NCI-H146 (cell line): Measurements from ENCODE around the gene OR51B5.
"Not testable (repeated sequence)": the region's sequence is repeated elsewhere in the genome, so short reads cannot be mapped to it uniquely, and the experiment has no call there.

Experiments used
- DNase-seq: peaks from one replicate; lab custom pipeline; 2025; lab: John Stamatoyannopoulos, UW

The OR51B5 gene

GRCh38 chr11:5335170-5335569, 8.2 kb downstream of the OR51B5 start:
- DNase-seq: no peak

GRCh38 chr11:5324197-5324596, 19.1 kb downstream of the OR51B5 start, which contains the start of gene OR51B2:
TSS of gene OR51B2 (minus strand) at chr11:5324297. CDS start at chr11:5324297, 0 bp downstream.
- DNase-seq: no peak

- no peak for DNase-seq
Measured at GRCh38 chr11:5317292-5317691, 26.0 kb downstream of the OR51B5 start.

- not testable (repeated sequence) for DNase-seq
Measured at GRCh38 chr11:5313326-5314023, 29.8 kb downstream of the OR51B5 start.

- no peak for DNase-seq
Measured at GRCh38 chr11:5310423-5310822, 32.9 kb downstream of the OR51B5 start.

- no peak for DNase-seq
Measured at GRCh38 chr11:5307256-5308019, 35.9 kb downstream of the OR51B5 start.

GRCh38 chr11:5304046-5304445, 39.3 kb downstream of the OR51B5 start:
- DNase-seq: no peak

- no peak for DNase-seq
Measured at GRCh38 chr11:5303626-5304025, 39.7 kb downstream of the OR51B5 start.

- no peak for DNase-seq
Measured at GRCh38 chr11:5301846-5302245, 41.5 kb downstream of the OR51B5 start, which contains the start of gene OR51B4. TSS of gene OR51B4 (minus strand) at chr11:5301946. CDS start at chr11:5301946, 0 bp downstream.

GRCh38 chr11:5300251-5300650, 43.1 kb downstream of the OR51B5 start:
- no peak for DNase-seq

- no peak for DNase-seq
Measured at GRCh38 chr11:5298451-5298850, 44.9 kb downstream of the OR51B5 start.

- DNase-seq: no peak
Measured at GRCh38 chr11:5297721-5298323, 45.5 kb downstream of the OR51B5 start.

- DNase-seq: not testable (repeated sequence)
Measured at GRCh38 chr11:5294342-5294995, 48.9 kb downstream of the OR51B5 start.

GRCh38 chr11:5293028-5293427, 50.3 kb downstream of the OR51B5 start:
- DNase-seq: no peak
